Fibroblast of mammary gland (primary cell): ENCODE results near the gene FANCE.

ENCODE experiments used
- DNase-seq: peaks from one replicate; pipeline ENCODE4 v3.0.0-alpha.2; 2010; ENCODE audit warnings: low read depth
- H3K4me3 ChIP-seq: 2 replicates; pipeline ENCODE4 v1.5.1; 2011; ENCODE audit warnings: low read depth, mild to moderate bottlenecking, low read length, moderate library complexity; ENCODE audit not compliant: control insufficient read depth
- CTCF ChIP-seq: conservative IDR thresholded peaks from 2 replicates; pipeline ENCODE4 v1.5.1; 2011; ENCODE audit warnings: low read depth, low read length, inconsistent platforms; ENCODE audit not compliant: control insufficient read depth, insufficient read depth

FANCE gene

GRCh38 chr6:35419961-35420360 is 32.2 kb upstream of the FANCE start:
- no peak for TF ChIP-seq CTCF
- DNase-seq: no peak
- no peak overlapping the region for H3K4me3 ChIP-seq

- H3K4me3 ChIP-seq: no peak overlapping the region
- TF ChIP-seq CTCF: no peak
- peak; percentile 91 for DNase-seq
Observed at GRCh38 chr6:35425284-35425683, 26.9 kb upstream of the FANCE start.

- TF ChIP-seq CTCF: no peak
- no peak overlapping the region for H3K4me3 ChIP-seq
- no peak for DNase-seq
Observed at GRCh38 chr6:35426074-35426473, 26.1 kb upstream of the FANCE start.

- no peak for TF ChIP-seq CTCF
- no peak overlapping the region for H3K4me3 ChIP-seq
- no peak for DNase-seq
Observed at GRCh38 chr6:35427435-35427834, 24.7 kb upstream of the FANCE start.

GRCh38 chr6:35427851-35428321 is 24.3 kb upstream of the FANCE start:
- no peak for TF ChIP-seq CTCF
- DNase-seq: peak; percentile 84
- H3K4me3 ChIP-seq: no peak overlapping the region

GRCh38 chr6:35428421-35429149 is 23.6 kb upstream of the FANCE start:
- peak; percentile 18 for DNase-seq
- H3K4me3 ChIP-seq: no peak overlapping the region
- TF ChIP-seq CTCF: no peak
